NCI-H1436 treated with DMSO at 0.1 percent for 48 hours (cell line): ENCODE data around the gene SIRT3.

Experiments
- DNase-seq: peaks from one replicate; lab custom pipeline; 2025; lab: John Stamatoyannopoulos, UW

The SIRT3 gene

DNA sequence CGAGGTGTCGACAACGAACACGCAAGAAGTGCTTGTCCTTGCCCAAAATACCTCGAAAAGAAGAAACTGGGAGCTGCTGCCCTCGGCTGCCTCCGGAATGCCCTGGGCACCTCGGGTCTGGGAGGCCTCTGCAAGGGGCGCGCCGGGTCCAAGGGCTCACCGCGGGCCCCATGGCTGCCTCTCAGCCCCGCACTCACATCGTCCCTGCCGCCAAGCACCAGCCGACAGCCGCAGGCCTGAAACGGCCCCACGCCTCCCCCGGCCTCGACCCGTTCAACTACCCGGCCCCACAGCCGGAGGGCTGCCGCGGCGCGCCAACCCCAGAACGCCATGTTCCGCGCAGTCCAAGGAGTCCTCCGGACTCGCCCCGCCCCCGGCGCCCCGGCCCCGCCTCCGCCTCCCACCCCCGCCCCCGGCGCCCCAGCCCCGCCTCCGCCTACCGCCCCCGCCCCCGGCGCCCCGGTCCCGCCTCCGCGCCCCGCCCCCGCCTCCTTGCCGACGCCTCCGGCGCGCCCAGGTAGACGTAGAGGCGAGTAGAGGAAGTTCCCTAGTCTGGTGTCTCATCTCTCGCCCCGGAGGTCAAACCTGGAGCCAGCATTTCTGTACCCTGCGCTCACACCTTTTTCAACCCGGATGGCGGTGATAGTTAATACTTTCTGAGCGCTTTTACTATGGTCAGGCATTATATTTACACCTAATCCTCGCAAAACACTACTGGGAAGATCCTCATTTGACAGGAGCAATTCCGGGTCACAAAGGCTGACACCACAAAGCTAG lies at the start of gene SIRT3:
SIRT3 (minus strand) TSS at position 346 of the 777 bp plus-strand sequence; CDS start at position 332, 14 bp downstream.
- DNase-seq = no peak

DNA sequence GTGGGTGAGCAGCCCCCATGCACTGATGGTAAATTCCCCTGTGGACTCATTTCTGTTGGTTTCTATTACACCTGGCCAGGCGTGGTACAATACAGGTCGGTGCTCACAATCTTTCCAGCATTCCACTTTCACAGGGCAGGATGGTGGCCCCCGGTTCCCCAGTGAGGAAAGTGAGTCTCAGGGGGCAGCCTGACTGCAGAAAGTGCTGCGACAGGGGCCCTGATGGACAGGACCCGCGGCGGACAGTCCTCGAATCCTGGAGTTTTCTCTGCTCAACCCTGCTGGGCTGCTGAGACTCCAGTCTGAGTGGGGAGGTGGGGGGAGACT lies 49.7 kb upstream of the SIRT3 start:
- no peak for DNase-seq

DNA sequence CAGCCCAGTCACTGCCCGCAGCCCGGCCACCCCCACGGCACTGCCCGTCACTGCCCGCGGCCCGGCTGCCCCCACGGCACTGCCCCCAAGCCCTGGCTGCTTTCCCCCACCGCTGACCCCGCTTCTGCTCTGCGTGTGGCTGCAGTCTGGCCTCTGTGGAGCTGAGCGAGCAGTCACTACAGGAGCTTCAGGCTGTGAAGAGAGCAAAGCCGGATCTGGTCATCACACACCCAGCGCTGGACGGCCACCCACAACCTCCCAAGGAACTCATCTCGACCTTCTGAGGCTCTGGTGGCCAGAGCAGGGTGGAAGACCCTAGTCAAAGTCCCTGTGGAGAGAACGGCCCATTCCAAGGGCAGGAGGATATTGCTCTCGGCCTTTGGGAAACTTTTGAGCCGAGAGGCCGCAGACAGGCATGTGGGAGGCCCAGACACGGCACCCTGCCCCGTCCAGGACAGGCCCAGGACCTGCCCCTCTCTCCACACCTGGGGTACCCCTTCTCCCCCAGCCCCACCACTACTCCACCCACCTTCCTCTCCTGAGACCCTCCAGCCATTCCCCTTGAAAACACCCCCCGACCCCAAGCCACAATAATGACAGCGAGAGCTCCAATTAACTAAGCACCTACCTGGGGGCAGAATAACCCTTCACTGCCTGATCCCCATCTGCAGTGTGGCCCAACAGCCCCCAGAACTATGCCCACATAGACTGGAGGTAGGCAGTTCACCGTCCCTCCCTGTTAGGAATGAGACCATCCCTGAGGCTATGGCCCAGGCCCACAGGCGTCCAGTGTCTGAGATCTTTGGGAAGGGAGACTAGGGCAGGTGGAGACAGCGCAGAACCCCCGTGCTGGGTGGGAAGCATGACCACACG lies 49.1 kb upstream of the SIRT3 start:
- DNase-seq = no peak

DNA sequence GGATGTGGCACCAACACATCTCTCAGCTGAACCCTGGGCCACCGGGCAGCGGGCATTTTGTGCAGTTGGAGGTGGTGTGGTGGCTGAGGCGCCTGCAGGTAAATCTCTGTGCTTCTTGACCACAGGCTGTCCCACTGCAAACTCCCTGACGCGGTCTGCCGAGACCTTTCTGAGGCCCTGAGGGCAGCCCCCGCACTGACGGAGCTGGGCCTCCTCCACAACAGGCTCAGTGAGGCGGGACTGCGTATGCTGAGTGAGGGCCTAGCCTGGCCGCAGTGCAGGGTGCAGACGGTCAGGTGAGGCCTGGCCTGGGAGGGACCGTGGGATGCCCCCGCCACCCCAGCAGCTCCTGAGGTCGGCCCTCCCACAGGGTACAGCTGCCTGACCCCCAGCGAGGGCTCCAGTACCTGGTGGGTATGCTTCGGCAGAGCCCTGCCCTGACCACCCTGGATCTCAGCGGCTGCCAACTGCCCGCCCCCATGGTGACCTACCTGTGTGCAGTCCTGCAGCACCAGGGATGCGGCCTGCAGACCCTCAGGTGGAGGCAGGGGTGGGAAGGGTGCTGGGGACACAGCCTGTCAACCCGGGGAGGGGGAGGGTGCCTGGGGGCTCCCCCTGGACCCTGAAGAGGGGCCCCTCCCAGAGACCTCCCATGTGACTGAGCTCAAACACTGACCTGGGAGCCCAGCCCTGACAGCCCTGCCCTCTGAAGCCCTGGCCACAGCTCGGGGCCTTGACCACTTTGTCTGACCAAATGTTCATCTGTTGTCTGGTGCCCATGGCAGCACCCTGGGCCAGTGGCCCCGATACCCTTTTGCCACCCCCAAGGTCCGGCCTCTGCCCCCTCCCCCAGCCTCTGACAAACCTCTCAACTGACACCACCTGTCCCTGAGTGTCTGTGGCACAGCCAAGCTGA lies 48.2 kb upstream of the SIRT3 start:
- DNase-seq = no peak

DNA sequence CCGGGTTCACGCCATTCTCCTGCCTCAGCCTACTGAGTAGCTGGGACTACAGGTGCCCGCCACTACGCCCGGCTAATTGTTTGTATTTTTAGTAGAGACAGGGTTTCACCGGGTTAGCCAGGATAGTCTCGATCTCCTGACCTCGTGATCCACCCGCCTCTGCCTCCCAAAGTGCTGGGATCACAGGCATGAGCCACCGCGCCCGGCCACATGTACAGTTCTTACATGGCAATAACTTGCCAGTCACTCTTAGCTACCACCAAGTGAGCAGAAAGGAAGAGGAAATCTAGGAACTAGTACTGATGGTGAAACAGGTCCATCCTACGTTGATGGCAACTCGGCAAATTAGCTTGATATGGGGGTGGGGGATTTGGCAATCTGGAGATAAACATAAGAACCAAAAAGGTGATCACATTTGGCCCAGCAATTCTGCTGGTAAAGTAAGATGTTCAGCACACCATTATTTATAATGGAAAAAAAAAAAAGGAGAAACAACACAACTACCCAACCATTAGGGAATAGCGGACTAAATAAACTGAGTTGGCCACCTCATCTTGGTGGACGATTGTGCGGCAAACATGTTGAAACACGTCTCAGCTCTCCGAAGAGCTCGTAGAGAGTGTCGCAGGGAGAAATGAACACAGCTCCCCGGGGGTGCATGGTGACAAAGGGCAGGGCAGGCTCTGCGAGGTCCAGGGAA lies 47.4 kb upstream of the SIRT3 start:
- no peak for DNase-seq

DNA sequence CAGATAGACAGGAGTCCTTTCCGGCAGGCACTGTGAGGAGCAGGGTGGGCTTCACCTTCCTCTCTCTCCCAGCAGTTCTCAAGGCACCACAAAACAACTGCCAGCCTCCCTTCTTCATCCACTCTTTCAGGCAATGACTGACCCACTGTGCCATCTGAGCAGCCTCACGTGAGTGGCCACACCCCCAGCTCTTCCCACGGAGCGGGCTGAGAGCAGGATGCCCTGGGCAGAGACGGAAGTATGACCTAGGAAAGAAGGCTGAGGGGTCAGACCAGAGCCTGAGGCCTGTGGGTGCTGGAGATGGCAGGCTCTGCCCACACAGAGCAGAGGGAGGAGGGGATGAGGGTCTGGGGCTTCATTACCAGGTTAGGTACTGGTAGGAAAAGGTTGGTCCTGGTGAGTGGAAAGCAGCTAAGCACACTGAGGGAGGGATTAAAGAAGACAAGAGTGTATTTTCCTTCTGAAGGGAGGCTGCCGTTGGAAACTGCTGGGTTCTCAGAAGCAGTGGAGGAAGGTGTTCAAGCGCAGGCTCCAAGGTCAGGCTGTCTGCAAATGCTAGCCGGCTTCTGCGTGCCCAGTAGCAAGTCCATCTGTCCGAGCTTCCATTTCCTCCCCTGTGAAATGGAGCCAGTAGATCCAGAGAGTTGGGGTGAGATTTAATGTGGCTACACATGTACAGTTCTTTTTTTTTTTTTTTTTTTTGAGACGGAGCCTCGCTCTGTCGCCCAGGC lies 46.7 kb upstream of the SIRT3 start:
- DNase-seq = no peak

DNA sequence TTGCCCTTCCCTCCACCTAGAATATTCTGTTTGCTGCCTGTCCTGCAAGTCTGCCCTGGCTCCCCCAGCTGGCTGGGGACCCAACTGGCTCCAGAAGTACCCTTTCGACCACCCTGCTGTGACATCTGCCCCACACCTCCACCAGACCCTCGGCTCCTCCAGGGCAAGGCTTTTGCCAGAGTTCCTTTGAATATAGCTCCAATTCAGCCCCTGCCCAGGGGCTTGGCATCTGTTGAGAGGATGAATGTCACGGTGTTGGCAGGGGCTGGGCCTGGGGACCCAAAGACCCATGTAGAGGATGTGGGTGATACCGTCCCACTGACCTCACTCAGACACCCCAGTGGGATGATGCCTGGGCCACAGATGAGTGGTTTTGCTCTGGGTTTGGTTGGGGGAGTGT lies 46.0 kb upstream of the SIRT3 start:
- no peak for DNase-seq

DNA sequence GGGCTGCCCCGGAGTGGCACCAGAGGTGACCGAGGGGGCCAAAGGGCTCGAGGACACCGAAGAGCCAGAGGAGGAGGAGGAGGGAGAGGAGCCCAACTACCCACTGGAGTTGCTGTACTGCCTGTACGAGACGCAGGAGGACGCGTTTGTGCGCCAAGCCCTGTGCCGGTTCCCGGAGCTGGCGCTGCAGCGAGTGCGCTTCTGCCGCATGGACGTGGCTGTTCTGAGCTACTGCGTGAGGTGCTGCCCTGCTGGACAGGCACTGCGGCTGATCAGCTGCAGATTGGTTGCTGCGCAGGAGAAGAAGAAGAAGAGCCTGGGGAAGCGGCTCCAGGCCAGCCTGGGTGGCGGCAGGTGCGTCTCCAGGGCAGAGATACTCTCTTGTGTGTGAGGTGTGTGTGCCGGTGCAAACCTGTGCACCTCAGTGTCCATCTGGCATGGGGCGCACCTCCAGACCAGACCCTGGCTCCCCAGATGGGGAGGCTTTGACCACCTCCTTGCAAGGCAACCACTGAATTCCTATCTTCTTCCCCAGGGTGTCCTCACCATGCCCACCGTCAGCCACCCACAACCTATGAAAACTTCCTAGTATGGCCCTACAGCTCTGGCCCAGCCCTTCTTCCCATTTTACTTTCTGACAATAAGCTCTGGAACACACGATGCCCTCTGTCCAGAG lies 45.5 kb upstream of the SIRT3 start:
- DNase-seq = no peak

DNA sequence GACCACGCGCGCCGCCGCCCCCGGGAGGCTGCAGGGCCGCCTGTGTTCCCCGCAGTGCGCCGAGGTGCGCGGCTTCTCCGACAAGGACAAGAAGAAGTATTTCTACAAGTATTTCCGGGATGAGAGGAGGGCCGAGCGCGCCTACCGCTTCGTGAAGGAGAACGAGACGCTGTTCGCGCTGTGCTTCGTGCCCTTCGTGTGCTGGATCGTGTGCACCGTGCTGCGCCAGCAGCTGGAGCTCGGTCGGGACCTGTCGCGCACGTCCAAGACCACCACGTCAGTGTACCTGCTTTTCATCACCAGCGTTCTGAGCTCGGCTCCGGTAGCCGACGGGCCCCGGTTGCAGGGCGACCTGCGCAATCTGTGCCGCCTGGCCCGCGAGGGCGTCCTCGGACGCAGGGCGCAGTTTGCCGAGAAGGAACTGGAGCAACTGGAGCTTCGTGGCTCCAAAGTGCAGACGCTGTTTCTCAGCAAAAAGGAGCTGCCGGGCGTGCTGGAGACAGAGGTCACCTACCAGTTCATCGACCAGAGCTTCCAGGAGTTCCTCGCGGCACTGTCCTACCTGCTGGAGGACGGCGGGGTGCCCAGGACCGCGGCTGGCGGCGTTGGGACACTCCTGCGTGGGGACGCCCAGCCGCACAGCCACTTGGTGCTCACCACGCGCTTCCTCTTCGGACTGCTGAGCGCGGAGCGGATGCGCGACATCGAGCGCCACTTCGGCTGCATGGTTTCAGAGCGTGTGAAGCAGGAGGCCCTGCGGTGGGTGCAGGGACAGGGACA lies 44.8 kb upstream of the SIRT3 start:
- DNase-seq = no peak

DNA sequence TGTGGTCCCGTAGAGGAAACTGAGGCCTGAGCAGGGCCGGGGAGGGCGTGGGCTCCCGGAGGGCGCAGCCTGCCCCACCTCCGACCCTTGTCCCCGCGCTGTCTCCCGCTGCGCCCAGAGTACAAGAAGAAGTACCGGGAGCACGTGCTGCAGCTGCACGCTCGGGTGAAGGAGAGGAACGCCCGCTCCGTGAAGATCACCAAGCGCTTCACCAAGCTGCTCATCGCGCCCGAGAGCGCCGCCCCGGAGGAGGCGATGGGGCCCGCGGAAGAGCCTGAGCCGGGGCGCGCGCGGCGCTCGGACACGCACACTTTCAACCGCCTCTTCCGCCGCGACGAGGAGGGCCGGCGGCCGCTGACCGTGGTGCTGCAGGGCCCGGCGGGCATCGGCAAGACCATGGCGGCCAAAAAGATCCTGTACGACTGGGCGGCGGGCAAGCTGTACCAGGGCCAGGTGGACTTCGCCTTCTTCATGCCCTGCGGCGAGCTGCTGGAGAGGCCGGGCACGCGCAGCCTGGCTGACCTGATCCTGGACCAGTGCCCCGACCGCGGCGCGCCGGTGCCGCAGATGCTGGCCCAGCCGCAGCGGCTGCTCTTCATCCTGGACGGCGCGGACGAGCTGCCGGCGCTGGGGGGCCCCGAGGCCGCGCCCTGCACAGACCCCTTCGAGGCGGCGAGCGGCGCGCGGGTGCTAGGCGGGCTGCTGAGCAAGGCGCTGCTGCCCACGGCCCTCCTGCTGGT lies 44.0 kb upstream of the SIRT3 start:
- no peak for DNase-seq

DNA sequence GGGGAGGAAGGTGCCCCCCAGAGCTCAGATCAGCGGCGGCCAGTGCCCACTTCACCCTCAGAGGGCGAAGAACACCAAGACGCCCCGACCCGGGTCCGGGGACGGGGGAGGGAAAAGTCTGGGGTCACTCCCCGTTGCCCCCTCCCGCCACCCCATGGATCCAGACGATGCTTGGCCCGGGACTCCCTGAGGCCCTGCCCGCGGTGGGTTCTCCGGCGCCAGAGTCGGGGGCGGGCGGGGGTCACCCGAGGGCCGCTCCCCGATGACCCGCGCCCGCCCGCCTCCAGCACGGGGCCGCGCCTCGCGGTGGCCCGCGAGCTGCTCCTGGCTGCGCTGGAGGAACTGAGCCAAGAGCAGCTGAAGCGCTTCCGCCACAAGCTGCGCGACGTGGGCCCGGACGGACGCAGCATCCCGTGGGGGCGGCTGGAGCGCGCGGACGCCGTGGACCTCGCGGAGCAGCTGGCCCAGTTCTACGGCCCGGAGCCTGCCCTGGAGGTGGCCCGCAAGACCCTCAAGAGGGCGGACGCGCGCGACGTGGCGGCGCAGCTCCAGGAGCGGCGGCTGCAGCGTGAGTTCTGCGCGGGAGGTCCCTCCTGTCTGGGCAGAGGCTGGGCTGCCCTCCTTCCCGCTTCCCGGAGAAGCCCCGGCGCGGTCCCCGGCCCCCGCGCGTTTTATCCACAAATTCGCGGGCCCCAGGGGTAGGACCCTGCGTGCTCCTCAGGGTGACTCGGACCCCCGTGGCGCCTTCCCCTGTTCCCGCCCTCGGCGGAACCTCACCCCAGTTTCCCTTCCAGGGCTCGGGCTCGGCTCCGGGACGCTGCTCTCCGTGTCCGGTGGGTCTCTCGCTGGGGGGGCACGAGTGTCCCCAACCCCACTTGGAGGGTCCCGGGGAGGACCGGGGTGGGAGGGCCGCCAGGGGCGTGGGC lies 43.2 kb upstream of the SIRT3 start:
- DNase-seq = no peak

DNA sequence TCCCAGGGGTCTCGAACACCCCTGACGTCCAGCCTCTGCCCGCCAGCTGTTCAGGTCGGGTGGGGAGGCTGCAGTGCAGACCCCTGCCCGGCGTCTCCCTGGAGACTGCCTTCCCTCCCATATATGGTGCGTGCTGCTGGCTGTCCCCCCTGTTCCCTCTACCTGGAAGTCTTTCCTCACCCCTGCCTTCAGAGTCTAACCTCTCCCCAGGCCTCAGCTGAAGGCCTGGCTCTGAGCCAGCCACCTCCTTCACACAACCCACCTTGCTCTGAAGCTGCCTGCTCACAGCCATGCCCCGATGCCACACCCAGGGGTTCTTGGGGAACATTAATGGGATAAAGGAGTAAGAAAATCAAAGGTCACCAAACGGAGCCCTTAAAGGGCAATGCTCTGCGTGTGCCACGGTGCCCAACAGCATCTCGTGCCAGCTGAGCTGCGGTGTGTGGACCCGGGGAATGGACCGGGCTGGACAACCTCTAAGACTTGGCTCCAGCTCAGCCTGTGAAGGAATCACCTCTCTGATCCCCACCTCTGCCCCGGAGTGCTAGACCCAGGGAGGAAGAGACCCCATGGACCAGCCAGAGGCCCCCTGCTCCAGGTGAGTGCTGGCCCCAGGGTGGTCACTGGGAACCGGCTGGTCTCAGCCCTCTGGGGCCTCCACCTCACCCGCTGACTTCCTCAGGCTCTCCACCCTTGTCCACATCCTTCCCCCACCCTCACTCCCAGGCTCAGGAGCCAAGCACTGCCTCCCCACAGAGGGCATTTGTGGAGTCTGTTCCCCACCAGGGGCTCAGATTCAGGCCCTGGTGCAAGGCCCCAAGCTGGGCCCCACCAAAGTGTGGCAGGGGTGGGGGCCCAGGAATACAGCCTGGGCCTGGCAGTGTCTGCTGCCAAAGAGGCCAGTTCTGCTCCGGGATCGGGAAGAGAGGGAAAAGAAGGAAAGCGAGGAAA lies 42.1 kb upstream of the SIRT3 start, which contains the start of gene NLRP6:
NLRP6 (plus strand) TSS at position 407 of the 951 bp plus-strand sequence; CDS start at position 570, 163 bp downstream.
- no peak for DNase-seq

DNA sequence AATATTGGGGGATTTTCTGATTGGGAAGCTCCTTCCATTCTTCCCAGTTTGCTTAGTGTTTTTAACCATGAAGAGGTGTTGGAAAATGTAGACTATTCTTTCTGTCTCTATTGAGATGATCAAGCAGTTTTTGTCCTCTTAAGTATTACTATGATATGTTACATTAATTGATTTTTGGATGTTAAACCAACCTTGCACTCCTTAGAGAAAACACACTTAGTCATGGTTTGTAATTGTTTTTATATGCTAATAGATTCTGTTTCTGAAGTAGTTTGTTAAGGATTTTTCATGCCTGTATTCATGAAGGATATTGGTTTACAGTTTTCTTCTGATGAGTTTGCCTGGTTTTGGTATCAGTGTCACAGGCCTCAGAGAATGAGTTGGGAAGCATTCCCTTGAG lies 40.1 kb upstream of the SIRT3 start:
- DNase-seq = no peak

DNA sequence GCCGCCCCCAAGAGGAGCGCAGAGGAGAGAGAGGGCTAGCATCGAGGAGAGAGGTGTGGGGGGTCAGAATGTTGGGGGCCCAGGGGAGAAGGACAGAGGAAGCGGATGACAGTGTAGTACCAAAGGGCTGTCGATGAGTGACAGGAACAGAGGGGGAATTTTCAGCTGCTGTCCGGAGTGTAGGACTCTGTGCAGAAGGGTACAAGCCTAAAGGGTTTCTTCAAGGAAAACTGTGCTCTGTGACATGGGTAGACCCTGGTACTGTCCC lies 36.7 kb upstream of the SIRT3 start:
- DNase-seq = no peak

DNA sequence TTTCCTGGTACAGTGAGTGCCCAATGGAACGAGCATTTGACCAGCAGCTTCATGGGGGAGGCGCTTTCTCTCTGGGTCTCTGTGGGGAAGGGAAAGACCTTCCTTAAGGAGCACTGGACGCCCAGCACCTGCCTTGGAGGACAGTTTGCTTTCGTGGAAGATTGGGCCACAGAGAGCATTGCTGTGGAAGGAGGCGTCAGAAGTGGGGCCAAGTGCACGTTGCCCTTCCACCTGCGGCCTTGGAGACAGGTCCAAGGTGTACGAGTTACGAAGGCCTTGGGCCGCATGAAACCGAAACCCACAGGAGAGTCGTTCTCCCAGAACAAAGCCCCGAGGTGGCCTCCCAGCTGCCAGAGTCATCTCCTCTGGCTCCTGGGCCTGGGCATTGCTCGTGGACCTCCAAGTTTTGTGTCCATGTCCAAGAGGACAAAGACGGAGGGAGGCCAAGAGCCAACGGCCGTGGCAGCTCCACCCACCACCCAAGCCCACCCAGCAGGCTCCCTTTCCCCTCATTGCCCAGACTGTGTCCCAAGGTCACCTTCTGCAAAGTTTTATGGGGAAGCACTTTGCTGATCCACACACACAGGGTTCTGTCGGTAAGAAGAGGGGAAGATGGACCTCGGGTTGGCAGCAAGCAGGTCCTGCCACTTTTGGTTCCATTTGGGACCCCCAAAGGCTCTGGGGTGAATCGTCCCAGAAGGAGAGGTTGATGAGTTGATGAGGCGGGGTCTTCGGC lies 36.2 kb upstream of the SIRT3 start:
- DNase-seq = no peak

DNA sequence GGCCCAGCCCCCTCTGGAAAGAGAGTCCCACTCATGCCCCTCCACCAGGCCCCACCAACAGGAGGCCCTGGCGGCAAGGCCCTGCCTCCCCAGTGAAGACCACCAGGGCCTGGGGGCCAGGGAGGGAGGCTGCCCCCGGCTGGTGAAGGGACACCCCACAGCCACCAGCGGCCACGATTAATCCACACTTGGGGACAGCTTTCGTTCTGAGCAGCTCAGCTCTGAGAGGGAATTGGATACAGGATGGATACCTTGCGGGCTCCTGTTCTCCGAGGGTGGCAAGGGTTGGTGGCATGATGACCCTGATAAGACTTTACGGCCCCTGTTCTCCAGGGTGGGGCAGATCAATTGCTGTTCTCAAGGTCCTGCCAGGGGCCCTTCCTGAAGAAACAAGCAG lies 35.2 kb upstream of the SIRT3 start:
- DNase-seq = no peak
